IPS DF 4.7 (cell line): ENCODE data around the gene PHACTR2.
"Not testable (repeated sequence)": the region's sequence is repeated elsewhere in the genome, so short reads cannot be mapped to it uniquely, and the experiment has no call there.

ENCODE experiments used
- DNase-seq: peaks from one replicate; pipeline ENCODE4 v3.0.0-alpha.2; 2013; ENCODE audit warnings: low spot score; ENCODE audit errors: extremely low read depth

Gene PHACTR2

GRCh38 chr6:143857651-143858050 lies 179.9 kb downstream of the PHACTR2 start:
- DNase-seq = no peak

DNA sequence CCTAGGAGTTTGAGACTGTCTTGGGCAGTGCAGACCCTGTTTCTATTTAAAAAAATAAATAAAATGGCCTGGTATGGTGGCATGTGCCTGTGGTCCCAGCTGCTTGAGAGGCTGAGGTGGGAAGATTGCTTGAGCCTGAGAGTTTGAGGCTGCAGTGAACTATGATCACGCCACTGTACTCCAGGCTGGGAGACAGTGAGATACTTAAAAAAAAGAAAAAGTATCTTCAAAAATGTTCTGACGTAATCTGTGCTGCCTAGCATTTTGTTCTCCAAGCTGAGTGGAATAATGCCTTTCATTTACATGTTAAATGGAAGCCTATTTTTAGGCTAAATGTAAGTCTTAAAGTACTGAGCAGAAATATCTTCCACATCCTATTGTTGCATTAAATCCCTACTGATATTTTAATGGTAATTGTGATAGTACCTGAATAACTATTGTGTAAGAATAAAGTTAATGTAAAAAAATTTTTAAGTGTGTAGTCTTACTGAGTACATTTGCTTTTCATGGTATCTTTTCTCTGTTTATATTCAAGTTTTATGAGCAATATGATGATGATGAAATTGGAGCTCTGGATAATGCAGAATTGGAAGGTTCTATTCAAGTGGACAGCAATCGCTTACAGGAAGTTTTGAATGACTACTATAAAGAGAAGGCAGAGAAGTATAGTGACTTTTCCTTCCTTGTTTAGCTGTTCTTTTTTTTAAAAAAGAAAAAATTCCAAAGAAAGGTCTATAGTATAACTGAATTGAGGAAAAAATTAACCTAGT lies 182.3 kb downstream of the PHACTR2 start:
- DNase-seq = no peak

DNA sequence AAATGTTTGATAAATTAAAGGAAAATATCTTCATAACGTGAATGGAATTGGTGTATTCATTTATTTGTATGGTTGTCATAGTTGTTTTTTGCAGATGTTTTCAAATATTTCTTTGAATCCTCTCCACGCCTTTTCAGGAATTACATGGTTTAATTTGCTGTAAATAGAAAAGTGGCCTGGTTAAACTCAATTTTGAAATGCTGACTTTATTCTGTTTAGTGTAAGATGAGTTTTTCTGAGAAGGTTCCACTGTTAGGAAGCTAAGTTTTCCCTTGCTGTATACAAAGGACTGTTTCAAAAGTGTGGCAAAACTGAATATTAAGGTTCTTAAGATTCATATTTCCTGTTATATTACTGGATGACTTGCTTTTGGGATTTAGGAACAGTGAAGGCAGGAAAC lies 186.0 kb downstream of the PHACTR2 start:
- no peak for DNase-seq

DNA sequence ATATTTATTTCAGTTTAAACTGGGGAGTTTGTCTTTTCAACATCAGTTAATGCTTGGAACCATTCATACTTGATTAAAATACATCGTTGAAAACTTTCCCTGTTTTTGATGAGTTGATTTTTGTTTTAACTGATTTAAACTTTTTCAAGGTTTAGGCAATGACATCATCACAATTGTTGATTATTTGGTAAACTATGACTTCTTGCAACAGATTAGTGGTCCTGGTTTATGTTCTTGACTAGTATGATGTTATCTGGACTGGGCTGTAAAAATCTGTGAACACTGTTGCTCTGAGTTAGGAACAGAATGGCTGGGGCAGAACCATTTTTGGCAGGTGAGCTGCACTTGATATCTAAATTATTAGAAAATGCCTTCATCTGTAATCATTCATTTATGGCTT lies 186.5 kb downstream of the PHACTR2 start, which contains the start of gene ZC2HC1B:
TSS of gene ZC2HC1B (plus strand) at position 241 of the 400 bp plus-strand sequence. CDS start at position 307, 66 bp downstream.
- DNase-seq = no peak

DNA sequence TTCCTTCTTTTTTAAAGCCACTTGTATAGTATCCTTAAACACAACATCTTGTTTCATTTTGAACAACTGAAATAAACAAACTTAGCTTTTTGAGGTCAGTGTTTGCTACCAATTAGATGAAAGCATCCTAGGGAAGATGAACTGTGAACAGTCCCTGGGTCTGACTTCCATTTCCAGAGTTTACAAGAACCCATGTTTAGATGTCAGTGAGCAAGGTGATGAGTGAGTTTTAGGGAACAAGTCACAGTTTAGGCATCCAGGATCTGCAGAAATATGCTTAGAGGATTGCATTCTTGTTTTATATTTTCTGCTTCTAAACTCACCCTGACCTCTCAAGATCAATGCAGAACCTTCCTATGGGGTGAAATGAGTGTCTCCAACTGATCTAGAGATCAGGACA lies 189.5 kb downstream of the PHACTR2 start:
- no peak for DNase-seq

DNA sequence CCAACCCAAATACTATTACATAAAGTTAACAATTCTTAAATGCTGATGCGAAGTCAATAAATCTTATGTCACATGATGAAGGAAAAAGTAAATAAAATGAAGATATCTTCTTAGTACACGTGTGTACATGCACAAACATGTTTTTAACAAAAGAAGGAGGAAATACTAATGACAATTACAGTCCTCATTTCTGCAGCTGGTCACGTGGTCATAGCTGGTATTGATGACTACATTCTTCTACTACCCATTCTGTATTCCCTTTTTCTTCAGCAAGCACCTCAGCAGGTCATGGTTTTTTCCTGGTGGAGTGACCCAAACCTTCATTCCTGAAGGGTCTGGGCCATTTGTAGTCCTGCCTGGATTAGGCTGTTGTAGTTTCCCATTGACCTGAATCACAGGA lies 191.0 kb downstream of the PHACTR2 start:
- not testable (repeated sequence) for DNase-seq

DNA sequence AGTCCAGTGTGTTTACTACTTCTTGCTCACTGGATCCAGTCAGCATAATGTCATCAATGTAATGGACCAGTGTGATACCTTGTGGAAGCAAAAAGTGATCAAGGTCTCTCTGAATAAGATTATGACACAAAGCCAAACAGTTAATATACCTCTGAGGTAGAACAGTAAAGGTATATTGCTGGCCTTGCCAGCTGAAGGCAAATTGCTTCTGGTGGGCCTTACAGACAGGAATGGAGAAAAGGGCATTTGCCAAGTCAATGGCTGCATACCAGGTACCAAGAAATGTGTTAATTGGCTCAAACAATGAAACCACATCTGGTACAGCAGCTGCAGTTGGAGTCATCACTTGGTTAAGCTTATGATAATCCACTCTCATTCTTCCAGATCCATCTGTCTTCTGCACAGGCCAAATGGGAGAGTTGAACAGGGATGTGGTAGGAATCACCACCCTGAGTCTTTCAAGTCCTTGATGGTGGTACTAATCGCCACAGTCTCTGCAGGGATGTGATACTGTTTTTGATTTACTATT lies 193.5 kb downstream of the PHACTR2 start:
- not testable (repeated sequence) for DNase-seq

DNA sequence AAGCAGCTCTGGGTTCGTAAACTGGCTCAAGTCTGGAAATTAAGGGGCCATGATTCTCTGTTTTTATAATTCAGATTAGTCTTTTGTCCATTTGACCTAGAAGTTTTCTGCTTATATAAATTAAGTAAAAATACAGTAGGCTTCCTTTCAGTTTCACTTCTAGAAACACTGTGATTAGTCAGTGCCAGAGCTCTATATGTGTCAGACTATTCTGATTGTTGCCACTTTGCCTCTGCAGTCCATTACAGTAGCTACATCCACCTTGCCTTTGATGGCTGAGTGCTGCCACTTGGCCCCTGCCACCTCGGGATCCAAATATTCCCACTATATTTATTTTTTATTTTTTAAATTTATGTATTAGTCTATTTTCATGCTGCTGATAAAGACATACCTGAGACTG lies 194.4 kb downstream of the PHACTR2 start:
- DNase-seq = no peak

GRCh38 chr6:143873600-143873999 lies 195.8 kb downstream of the PHACTR2 start:
- DNase-seq = not testable (repeated sequence)

- not testable (repeated sequence) for DNase-seq
These were observed 196.7 kb downstream of the PHACTR2 start for GRCh38 chr6:143874503-143874902.

GRCh38 chr6:143877584-143878271 lies 200.0 kb downstream of the PHACTR2 start:
- no peak for DNase-seq

DNA sequence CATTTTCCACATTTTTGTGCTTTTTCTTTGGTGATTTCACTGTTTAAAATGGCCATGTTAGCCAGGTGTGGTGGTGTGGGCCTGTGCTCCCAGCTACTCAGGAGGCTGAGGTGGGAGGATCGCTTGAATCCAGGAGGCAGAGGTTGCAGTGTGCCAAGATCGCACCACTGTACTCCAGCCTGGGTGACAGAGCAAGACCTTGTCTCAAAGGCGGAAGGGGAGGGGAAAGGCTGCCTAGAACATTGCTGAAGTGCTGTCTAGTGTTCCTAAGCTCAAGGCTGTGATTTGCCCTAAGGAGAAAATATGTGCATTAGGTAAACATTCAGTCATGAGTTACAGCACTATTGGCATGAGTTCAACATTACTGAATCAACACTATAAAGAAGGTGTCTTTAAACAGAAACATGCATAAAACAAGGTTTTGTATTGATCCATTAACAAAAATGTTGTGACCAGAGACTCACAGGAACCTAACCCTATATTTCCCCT lies 200.6 kb downstream of the PHACTR2 start:
- no peak for DNase-seq

GRCh38 chr6:143880412-143880811 lies 202.6 kb downstream of the PHACTR2 start:
- no peak for DNase-seq
